Measurements from ENCODE around the gene TNXB.
A peak's percentile ranks its signal among the peaks of the same experiment; 100 is the strongest.

TNXB gene

GRCh38 chr6:32149092-32149755 lies 40.1 kb upstream of the TNXB start:
- Histone ChIP-seq H3K56ac (ENCODE audit: low read length) (no peak overlapping the region), H3K27ac (ENCODE audit: low read depth, low read length) (no peak overlapping the region), H3K4ac (ENCODE audit: low read depth, low read length) (no peak overlapping the region), H3K79me2 (ENCODE audit: control insufficient read depth, insufficient read depth, low read length) (no peaks in the 10 kb centered on the region), H3K4me1 (ENCODE audit: control insufficient read depth, low read depth, low read length) (peaks cover 21% of the 10 kb centered on the region), H4K5ac (ENCODE audit: low read length) (no peak overlapping the region), H3K18ac (ENCODE audit: low read length) (no peak overlapping the region), H3K27me3 (ENCODE audit: insufficient read depth, low read length, poor library complexity) (no peaks in the 10 kb centered on the region), H2BK120ac (ENCODE audit: low read depth, low read length) (no peak overlapping the region), H2AK5ac (ENCODE audit: low read length) (no peak overlapping the region), H4K8ac (ENCODE audit: low read depth, low read length) (no peak overlapping the region), H3K4me3 (ENCODE audit: low read length) (no peak overlapping the region), H3K23ac (ENCODE audit: low read length) (no peak overlapping the region), H3K9ac (ENCODE audit: low read length) (no peak overlapping the region), H3K79me1 (ENCODE audit: low read length) (peaks cover under 1% of the 10 kb centered on the region), H3K36me3 (ENCODE audit: control insufficient read depth, insufficient read depth, low read length) (no peaks in the 10 kb centered on the region), H2BK5ac (ENCODE audit: low read length) (no peak overlapping the region), H2BK15ac (replicated peaks; ENCODE audit: low read depth) (no peak overlapping the region), H3K4me2 (ENCODE audit: low read length) (no peak overlapping the region)
- DNase-seq = no peak
- no CpG with 5 or more reads among the region's 47 CpGs for WGBS (ENCODE audit: extremely low coverage, insufficient coverage, low lambda C conversion rate)

DNA sequence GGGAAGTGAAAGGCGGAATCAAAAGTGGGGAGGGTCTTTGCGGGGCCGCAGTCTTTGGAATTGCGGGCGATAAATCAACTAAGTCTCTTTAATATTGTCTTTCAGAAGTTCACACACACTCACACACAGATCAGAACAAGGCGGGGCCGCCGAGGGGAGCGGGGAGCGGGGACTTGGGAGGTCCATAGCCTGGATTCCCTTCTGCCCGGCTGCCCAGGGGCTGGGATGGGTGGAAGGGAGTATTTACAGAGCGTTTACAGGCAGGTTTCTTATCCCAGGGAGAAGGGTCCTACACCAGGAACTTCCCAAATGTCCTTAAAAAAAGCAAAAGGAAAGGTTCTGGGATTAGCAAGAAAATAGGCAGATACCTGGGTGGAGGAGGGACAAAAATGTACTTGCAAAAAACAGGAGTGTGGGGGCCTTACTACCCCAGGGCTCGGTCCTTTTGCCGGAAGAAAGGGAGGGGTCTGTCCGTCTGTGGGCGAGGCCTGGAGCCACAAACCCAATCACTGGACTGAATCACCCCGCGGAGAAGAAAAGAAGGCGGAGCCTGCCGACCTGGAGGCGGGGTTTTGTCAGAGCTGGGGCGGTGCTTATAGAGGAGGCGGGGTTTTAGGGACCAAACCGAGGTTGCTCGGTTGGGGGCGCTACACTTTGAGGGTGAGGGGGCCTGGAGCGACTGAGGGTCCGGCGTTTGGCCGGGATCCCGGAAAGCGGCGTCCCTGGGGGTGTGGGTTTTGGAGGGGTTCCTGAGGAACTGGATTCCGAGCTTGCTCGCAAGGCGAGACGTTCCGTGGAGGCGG lies 39.4 kb upstream of the TNXB start:
- Histone ChIP-seq H3K4me3 (ENCODE audit: low read length) (no peak overlapping the region), H2BK120ac (ENCODE audit: low read depth, low read length) (no peak overlapping the region), H3K56ac (ENCODE audit: low read length) (no peak overlapping the region), H3K4me2 (ENCODE audit: low read length) (no peak overlapping the region), H3K27ac (ENCODE audit: low read depth, low read length) (no peak overlapping the region), H2AK5ac (ENCODE audit: low read length) (no peak overlapping the region), H3K79me2 (ENCODE audit: control insufficient read depth, insufficient read depth, low read length) (no peaks in the 10 kb centered on the region), H2BK5ac (ENCODE audit: low read length) (no peak overlapping the region), H3K27me3 (ENCODE audit: insufficient read depth, low read length, poor library complexity) (no peaks in the 10 kb centered on the region), H4K5ac (ENCODE audit: low read length) (no peak overlapping the region), H3K4ac (ENCODE audit: low read depth, low read length) (no peak overlapping the region), H3K36me3 (ENCODE audit: control insufficient read depth, insufficient read depth, low read length) (no peaks in the 10 kb centered on the region), H3K4me1 (ENCODE audit: control insufficient read depth, low read depth, low read length) (peaks cover 21% of the 10 kb centered on the region), H4K8ac (ENCODE audit: low read depth, low read length) (no peak overlapping the region), H3K9ac (ENCODE audit: low read length) (no peak overlapping the region), H3K79me1 (ENCODE audit: low read length) (no peaks in the 10 kb centered on the region), H2BK15ac (replicated peaks; ENCODE audit: low read depth) (no peak overlapping the region), H3K18ac (ENCODE audit: low read length) (no peak overlapping the region), H3K23ac (ENCODE audit: low read length) (no peak overlapping the region)
- peak; percentile 56 for DNase-seq
- WGBS (ENCODE audit: extremely low coverage, insufficient coverage, low lambda C conversion rate) = no CpG with 5 or more reads among the region's 39 CpGs

DNA sequence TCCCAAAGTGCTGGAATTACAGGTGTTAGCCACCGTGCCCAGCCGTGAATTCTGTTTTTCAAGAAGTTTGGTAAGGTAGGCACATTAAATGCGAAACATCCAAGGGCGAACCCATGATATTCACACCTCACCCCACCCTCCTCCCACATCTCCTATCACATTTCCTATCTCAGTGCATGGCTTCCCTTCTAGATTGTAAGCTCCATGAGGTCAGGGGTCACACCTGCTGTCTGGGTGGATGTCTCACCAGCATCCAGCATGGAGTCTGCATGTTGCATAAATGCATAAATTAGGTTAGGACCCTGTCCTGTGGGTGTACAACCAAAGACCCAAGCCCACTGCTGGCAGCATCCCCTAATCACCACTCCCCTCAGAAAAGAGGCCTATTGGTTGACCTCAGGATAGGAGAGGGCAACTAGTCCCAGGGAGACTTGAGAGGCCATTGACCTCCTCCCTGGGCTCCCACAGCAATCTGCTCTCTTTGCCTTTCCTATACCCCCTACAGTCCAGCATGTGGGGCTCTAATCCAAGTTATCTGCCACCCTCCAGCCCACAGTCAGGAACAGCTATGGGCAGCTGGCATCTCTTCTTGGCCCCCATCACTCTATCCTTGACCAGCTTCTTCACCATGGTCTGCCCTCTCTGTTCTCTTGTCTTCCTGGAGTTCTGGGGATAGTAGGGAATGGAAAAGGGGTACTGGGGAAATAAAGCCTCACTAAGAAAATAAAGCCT lies 38.4 kb upstream of the TNXB start:
- Histone ChIP-seq H3K4ac (ENCODE audit: low read depth, low read length) (no peak overlapping the region), H2BK120ac (ENCODE audit: low read depth, low read length) (no peak overlapping the region), H3K79me1 (ENCODE audit: low read length) (no peaks in the 10 kb centered on the region), H3K56ac (ENCODE audit: low read length) (no peak overlapping the region), H3K36me3 (ENCODE audit: control insufficient read depth, insufficient read depth, low read length) (no peaks in the 10 kb centered on the region), H3K27me3 (ENCODE audit: insufficient read depth, low read length, poor library complexity) (no peaks in the 10 kb centered on the region), H3K79me2 (ENCODE audit: control insufficient read depth, insufficient read depth, low read length) (no peaks in the 10 kb centered on the region), H3K4me2 (ENCODE audit: low read length) (no peak overlapping the region), H3K4me3 (ENCODE audit: low read length) (no peak overlapping the region), H2AK5ac (ENCODE audit: low read length) (no peak overlapping the region), H4K8ac (ENCODE audit: low read depth, low read length) (no peak overlapping the region), H4K5ac (ENCODE audit: low read length) (no peak overlapping the region), H3K9ac (ENCODE audit: low read length) (no peak overlapping the region), H2BK15ac (replicated peaks; ENCODE audit: low read depth) (no peak overlapping the region), H3K27ac (ENCODE audit: low read depth, low read length) (no peak overlapping the region), H2BK5ac (ENCODE audit: low read length) (no peak overlapping the region), H3K18ac (ENCODE audit: low read length) (no peak overlapping the region), H3K23ac (ENCODE audit: low read length) (no peak overlapping the region), H3K4me1 (ENCODE audit: control insufficient read depth, low read depth, low read length) (peaks cover 18% of the 10 kb centered on the region)
- WGBS (ENCODE audit: extremely low coverage, insufficient coverage, low lambda C conversion rate) = no CpG with 5 or more reads among the region's 4 CpGs
- DNase-seq = no peak

DNA sequence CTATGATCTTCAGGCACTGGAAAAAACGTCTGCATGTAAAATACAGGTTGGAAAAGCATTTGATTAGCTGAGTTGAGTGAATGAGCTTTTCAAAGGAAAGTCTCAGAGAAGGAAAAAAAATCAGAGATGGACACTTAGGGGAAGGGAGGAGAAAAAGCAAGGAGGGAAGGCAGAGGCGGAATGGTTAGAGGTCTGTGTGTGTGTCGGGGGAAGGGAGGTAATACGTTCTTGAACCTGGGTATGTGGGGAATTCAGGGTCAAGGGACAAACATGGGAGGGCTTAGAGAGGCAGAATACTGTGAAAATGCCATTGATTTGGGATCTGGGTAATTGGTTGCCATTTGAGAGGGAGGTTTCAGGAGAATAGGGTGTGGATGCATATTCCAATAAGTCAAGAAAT lies 37.5 kb upstream of the TNXB start:
- Histone ChIP-seq H3K4me1 (ENCODE audit: control insufficient read depth, low read depth, low read length) (peaks cover 15% of the 10 kb centered on the region), H3K9ac (ENCODE audit: low read length) (peak overlapping the region; percentile 35), H2BK5ac (ENCODE audit: low read length) (peak overlapping the region; percentile 67), H2AK5ac (ENCODE audit: low read length) (no peak overlapping the region), H4K5ac (ENCODE audit: low read length) (no peak overlapping the region), H3K27me3 (ENCODE audit: insufficient read depth, low read length, poor library complexity) (no peaks in the 10 kb centered on the region), H3K4me2 (ENCODE audit: low read length) (no peak overlapping the region), H3K18ac (ENCODE audit: low read length) (no peak overlapping the region), H3K23ac (ENCODE audit: low read length) (no peak overlapping the region), H3K4me3 (ENCODE audit: low read length) (no peak overlapping the region), H4K8ac (ENCODE audit: low read depth, low read length) (no peak overlapping the region), H3K79me2 (ENCODE audit: control insufficient read depth, insufficient read depth, low read length) (no peaks in the 10 kb centered on the region), H3K36me3 (ENCODE audit: control insufficient read depth, insufficient read depth, low read length) (no peaks in the 10 kb centered on the region), H3K27ac (ENCODE audit: low read depth, low read length) (no peak overlapping the region), H3K79me1 (ENCODE audit: low read length) (no peaks in the 10 kb centered on the region), H3K4ac (ENCODE audit: low read depth, low read length) (no peak overlapping the region), H2BK15ac (replicated peaks; ENCODE audit: low read depth) (no peak overlapping the region), H2BK120ac (ENCODE audit: low read depth, low read length) (no peak overlapping the region), H3K56ac (ENCODE audit: low read length) (peak overlapping the region; percentile 45)
- WGBS (ENCODE audit: extremely low coverage, insufficient coverage, low lambda C conversion rate) = no CpG with 5 or more reads among the region's 4 CpGs
- DNase-seq = peak; percentile 79

DNA sequence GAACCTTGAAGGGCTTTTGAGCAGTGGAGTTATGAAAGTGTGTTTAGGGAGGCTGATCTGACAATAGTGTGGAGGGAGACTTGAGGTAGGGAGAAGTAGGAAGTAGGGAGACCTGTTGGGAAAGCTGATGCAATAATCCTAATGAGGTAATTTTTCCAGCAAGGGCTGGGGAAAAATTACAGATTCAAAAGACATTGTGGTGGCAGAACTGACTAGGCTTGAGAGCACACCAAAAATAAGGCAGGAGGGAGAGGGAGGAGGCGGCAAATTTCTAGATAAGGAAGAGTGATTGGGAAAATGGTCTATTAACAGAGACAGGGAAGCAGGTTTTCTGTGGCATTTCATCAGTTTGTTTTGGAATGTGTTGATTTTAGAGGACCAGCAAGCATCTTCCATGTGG lies 37.1 kb upstream of the TNXB start:
- Histone ChIP-seq H3K27ac (ENCODE audit: low read depth, low read length) (no peak overlapping the region), H4K5ac (ENCODE audit: low read length) (no peak overlapping the region), H2BK5ac (ENCODE audit: low read length) (no peak overlapping the region), H3K79me2 (ENCODE audit: control insufficient read depth, insufficient read depth, low read length) (no peaks in the 10 kb centered on the region), H3K4me3 (ENCODE audit: low read length) (no peak overlapping the region), H3K4ac (ENCODE audit: low read depth, low read length) (peak overlapping the region; percentile 24), H2BK120ac (ENCODE audit: low read depth, low read length) (no peak overlapping the region), H2AK5ac (ENCODE audit: low read length) (no peak overlapping the region), H3K4me1 (ENCODE audit: control insufficient read depth, low read depth, low read length) (peaks cover 13% of the 10 kb centered on the region), H3K4me2 (ENCODE audit: low read length) (no peak overlapping the region), H3K27me3 (ENCODE audit: insufficient read depth, low read length, poor library complexity) (no peaks in the 10 kb centered on the region), H3K23ac (ENCODE audit: low read length) (no peak overlapping the region), H3K36me3 (ENCODE audit: control insufficient read depth, insufficient read depth, low read length) (no peaks in the 10 kb centered on the region), H4K8ac (ENCODE audit: low read depth, low read length) (no peak overlapping the region), H3K56ac (ENCODE audit: low read length) (peak overlapping the region; percentile 45), H3K9ac (ENCODE audit: low read length) (peak overlapping the region; percentile 35), H2BK15ac (replicated peaks; ENCODE audit: low read depth) (no peak overlapping the region), H3K18ac (ENCODE audit: low read length) (peak overlapping the region; percentile 32), H3K79me1 (ENCODE audit: low read length) (no peaks in the 10 kb centered on the region)
- no CpG with 5 or more reads among the region's 1 CpG for WGBS (ENCODE audit: extremely low coverage, insufficient coverage, low lambda C conversion rate)
- DNase-seq = peak; percentile 45
